IPS-18a (cell line): ENCODE results near the gene SPRED3.

ENCODE experiments used
- H3K27ac ChIP-seq: one replicate; pipeline ENCODE4 v1.5.1; 2013; ENCODE audit warnings: low read length
- H3K27me3 ChIP-seq: one replicate; pipeline ENCODE4 v1.6.1; 2013; ENCODE audit warnings: mild to moderate bottlenecking, low read length; ENCODE audit not compliant: control insufficient read depth, insufficient read depth
- H3K36me3 ChIP-seq: one replicate; pipeline ENCODE4 v1.6.1; 2013; ENCODE audit warnings: low read depth, low read length; ENCODE audit not compliant: control insufficient read depth
- H3K4me1 ChIP-seq: one replicate; pipeline ENCODE4 v1.6.1; 2013; ENCODE audit warnings: low read depth, low read length; ENCODE audit not compliant: control insufficient read depth
- H3K4me3 ChIP-seq: one replicate; pipeline ENCODE4 v1.5.1; 2013; ENCODE audit warnings: low read length
- H3K9ac ChIP-seq: one replicate; pipeline ENCODE4 v1.6.1; 2013; ENCODE audit warnings: mild to moderate bottlenecking, low read length, moderate library complexity
- H3K9me3 ChIP-seq: one replicate; pipeline ENCODE4 v1.6.1; 2013; ENCODE audit warnings: low read depth, low read length; ENCODE audit not compliant: control insufficient read depth

The SPRED3 gene

DNA sequence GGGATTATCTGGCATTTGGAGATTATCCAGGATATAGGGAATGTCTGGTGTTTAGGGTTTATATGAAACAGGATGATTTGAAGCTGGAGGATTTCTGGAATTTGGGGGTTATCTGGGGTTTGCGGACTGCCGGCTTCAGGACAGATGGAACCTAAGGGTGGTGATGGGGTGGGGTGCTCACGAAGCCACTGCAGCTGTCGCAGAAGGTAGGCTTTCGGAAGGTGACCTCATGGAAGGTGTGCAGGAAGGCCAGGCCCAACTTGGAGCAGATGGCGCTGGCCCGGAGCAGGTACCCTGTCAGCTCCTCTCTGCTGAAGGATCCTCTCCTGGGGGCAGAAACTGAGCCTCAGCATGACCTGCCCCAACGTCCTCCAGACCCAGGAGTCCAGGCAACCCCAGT, 24.0 kb downstream of the SPRED3 start:
- no peak overlapping the region for H3K4me3 ChIP-seq
- no peak overlapping the region for H3K27ac ChIP-seq
- H3K27me3 ChIP-seq: no peaks in the 10 kb centered on the region
- no peak overlapping the region for H3K9ac ChIP-seq
- no peaks in the 10 kb centered on the region for H3K36me3 ChIP-seq
- peaks cover 3% of the 10 kb centered on the region for H3K4me1 ChIP-seq
- no peaks in the 10 kb centered on the region for H3K9me3 ChIP-seq

DNA sequence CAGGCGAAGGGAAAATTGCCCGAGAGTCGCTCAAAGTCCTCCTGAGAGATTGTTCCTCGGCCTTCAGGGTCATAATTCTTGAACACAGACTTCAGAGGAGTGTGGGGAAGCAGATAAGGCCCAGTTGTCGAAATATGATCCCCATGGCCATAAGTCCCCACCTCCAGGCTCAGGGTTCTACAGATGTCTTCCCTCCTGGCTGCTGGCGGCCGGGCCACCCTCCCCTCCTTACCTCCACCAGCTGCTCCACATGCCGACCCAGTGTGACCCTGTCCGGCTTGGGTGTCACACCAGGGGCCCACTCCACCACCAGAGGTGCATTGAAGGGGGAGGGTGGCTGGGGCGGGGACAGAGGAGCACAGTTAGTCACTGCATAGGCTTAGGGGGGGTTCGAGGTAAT, 24.5 kb downstream of the SPRED3 start:
- Histone ChIP-seq H3K27me3 (no peaks in the 10 kb centered on the region), H3K36me3 (no peaks in the 10 kb centered on the region), H3K9ac (no peak overlapping the region), H3K27ac (no peak overlapping the region), H3K9me3 (no peaks in the 10 kb centered on the region), H3K4me1 (peaks cover 5% of the 10 kb centered on the region), H3K4me3 (no peak overlapping the region)

DNA sequence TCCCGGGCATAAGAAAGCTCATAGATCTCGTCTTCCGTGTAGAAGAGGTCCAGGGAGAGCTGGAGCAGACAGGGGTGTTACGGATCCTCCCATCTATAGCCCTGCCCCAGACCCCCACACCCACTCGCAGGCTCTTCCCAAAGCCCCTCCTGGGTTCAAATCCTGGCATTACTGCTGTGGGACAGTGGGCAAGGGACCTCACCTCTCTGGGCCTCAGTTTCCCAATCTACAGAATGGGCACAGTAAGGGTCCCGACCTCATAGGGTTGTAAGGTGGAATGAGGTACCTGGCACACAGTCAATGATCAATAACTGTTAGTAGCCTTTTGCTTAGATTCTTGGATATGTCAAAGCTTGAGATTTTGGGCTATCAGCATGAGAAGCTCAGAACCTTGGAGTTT, 24.9 kb downstream of the SPRED3 start:
- H3K9ac ChIP-seq: no peak overlapping the region
- H3K27me3 ChIP-seq: peaks cover 2% of the 10 kb centered on the region
- H3K4me1 ChIP-seq: peaks cover 5% of the 10 kb centered on the region
- no peaks in the 10 kb centered on the region for H3K9me3 ChIP-seq
- no peak overlapping the region for H3K27ac ChIP-seq
- no peak overlapping the region for H3K4me3 ChIP-seq
- no peaks in the 10 kb centered on the region for H3K36me3 ChIP-seq

DNA sequence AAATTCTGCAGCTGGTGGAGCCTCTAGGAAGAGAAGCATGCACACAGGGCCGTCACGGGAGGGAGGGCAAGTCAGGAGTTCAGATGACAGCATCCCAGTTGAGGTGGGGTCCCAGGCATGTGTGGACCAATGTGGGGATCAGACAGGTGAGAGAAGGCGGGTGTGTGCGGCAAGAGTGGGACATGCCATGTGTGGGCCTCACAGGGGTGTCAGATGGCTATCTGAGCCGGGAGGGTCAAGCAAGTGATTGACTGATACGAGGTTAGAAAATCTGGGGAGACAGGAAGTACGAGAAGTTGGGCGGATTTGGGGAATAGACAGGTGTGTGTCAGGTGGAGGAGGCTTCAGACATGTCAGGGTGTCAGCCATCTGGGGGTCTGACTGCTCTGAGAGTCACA, 28.6 kb downstream of the SPRED3 start:
- H3K27me3 ChIP-seq: peaks cover 13% of the 10 kb centered on the region
- no peaks in the 10 kb centered on the region for H3K36me3 ChIP-seq
- H3K27ac ChIP-seq: no peak overlapping the region
- no peaks in the 10 kb centered on the region for H3K9me3 ChIP-seq
- H3K4me3 ChIP-seq: no peak overlapping the region
- H3K9ac ChIP-seq: no peak overlapping the region
- H3K4me1 ChIP-seq: peaks cover 5% of the 10 kb centered on the region

DNA sequence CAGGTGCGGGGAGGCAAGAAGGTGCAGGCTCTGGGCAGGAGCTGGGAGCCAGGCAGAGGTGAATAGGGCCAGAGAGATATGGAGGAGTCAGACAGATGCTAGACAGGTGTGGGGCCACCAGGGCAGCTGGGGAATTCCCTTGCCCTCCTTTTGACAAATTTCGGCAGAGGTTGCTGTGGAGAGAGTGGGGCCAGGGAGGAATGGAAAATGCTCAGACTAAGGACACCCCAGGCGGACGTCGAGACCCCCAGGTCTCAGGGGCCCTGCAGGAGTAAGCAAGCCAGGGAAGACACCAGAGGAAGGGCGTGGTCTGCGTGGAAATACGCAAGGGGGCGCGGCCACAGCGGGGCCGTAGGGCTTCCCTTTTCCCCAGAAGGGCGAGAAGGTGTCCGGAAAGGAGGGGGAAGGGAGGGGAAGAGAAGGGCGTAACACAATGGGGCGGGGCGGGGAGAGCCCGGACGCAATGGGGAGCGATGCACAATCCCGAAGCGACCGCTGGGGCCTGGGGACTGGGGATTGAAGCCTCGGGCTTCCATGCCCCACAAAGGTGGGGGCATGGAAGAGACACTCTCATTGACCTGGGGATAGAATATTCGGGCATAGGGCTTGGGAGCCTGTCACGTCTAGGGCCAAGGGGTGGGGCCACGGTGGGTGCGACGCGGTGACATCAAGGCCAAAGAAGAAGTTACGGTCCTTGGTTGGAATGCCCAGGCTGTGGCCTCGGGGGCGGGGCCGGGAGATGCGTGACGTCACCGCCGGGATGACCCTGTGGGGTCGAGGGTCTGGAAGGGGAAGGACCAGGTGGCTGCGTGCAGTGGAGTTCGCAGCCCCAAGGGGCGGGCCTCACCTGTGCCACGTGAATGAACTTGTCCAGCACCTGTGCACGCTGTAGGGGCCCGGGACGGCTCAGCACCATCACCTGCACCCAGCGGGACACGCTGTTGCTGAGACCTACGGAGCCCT, 29.3 kb downstream of the SPRED3 start:
- Histone ChIP-seq H3K9ac (no peak overlapping the region), H3K9me3 (no peaks in the 10 kb centered on the region), H3K27ac (no peak overlapping the region), H3K4me1 (peaks cover 5% of the 10 kb centered on the region), H3K36me3 (no peaks in the 10 kb centered on the region), H3K4me3 (peak overlapping the region; percentile 77), H3K27me3 (peaks cover 13% of the 10 kb centered on the region)

DNA sequence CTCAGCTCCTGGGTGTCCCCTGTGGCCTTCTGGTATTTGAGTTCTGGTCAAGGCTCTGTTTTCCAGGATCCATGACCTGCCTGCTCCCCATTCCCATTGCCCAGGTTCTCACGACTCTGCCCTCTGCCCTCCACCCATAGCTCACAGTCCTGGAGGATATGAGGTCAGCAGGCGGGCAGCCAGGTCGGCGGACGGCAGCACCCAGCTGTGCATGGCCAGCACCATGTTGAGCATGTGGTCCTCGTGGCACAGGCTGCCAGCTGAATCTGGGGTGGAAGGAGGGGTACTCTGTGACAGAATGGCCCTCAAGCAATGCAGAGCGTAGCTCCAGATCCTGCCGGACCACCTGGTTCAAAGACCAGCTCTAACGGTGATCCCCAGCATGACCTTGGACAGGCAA, 32.4 kb downstream of the SPRED3 start:
- Histone ChIP-seq H3K27me3 (peaks cover 13% of the 10 kb centered on the region), H3K4me1 (peaks cover 10% of the 10 kb centered on the region), H3K36me3 (no peaks in the 10 kb centered on the region), H3K9me3 (no peaks in the 10 kb centered on the region), H3K9ac (no peak overlapping the region), H3K4me3 (no peak overlapping the region), H3K27ac (no peak overlapping the region)

DNA sequence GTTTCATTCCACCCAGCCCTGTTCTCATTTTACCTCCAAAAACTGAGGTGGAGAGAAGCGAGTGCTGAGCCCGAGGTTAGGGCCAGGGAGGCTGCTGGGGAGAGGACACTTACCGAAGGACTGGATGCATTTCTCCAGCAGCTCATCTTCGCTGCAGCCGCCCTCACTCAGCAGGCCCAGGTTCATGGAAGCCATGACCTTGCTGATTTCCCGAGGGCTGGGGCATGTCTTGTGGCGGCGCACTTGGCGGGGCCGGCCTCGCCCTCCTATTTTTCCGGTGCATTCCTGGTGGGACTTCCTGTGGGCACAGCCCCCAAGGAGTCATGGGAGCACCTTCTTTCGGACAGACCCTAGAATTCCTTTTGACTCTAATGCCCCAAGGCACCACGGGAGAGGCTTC, 33.4 kb downstream of the SPRED3 start:
- peaks cover 18% of the 10 kb centered on the region for H3K4me1 ChIP-seq
- H3K9ac ChIP-seq: no peak overlapping the region
- H3K36me3 ChIP-seq: no peaks in the 10 kb centered on the region
- H3K9me3 ChIP-seq: no peaks in the 10 kb centered on the region
- H3K27me3 ChIP-seq: peaks cover 13% of the 10 kb centered on the region
- H3K4me3 ChIP-seq: no peak overlapping the region
- H3K27ac ChIP-seq: no peak overlapping the region

DNA sequence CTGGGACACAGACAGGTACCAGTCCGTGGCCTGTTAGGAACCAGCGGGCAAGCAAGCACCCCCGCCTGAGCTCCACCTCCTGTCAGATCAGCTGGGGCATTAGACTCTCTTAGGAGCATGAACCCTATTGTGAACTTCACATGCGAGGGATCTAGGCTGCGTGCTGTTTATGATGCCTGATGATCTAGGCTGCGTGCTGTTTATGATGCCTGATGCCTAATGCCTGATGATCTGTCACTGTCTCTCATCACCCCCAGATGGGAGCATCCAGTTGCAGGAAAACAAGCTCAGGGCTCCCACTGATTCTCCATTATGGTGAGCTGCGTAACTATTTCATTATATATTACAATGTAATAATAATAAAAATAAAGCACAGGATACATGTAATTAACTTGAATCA, 33.9 kb downstream of the SPRED3 start:
- Histone ChIP-seq H3K9ac (no peak overlapping the region), H3K9me3 (no peaks in the 10 kb centered on the region), H3K4me3 (no peak overlapping the region), H3K36me3 (no peaks in the 10 kb centered on the region), H3K4me1 (peaks cover 15% of the 10 kb centered on the region), H3K27me3 (peaks cover 13% of the 10 kb centered on the region), H3K27ac (no peak overlapping the region)

DNA sequence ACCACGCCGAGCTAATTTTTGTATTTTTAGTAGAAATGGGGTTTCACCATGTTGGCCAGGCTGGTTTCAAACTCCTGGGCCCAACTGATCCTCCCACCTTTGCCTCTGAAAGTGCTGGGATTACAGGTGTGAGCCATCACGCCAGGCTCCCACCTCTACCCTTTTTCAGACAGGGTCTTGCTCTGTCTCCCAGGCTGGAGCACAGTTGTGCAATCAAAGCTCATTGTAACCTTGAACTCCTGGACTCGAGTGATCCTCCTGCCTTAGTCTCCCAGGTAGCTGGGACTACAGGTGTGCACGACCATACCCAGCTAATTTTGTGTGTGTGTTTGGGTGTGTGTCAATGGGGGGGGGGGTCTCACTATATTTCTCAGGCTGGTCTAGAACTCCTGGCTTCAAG, 35.8 kb downstream of the SPRED3 start:
- no peak overlapping the region for H3K9ac ChIP-seq
- no peaks in the 10 kb centered on the region for H3K36me3 ChIP-seq
- H3K9me3 ChIP-seq: no peaks in the 10 kb centered on the region
- H3K27ac ChIP-seq: no peak overlapping the region
- H3K27me3 ChIP-seq: peaks cover 2% of the 10 kb centered on the region
- peaks cover 13% of the 10 kb centered on the region for H3K4me1 ChIP-seq
- H3K4me3 ChIP-seq: no peak overlapping the region

DNA sequence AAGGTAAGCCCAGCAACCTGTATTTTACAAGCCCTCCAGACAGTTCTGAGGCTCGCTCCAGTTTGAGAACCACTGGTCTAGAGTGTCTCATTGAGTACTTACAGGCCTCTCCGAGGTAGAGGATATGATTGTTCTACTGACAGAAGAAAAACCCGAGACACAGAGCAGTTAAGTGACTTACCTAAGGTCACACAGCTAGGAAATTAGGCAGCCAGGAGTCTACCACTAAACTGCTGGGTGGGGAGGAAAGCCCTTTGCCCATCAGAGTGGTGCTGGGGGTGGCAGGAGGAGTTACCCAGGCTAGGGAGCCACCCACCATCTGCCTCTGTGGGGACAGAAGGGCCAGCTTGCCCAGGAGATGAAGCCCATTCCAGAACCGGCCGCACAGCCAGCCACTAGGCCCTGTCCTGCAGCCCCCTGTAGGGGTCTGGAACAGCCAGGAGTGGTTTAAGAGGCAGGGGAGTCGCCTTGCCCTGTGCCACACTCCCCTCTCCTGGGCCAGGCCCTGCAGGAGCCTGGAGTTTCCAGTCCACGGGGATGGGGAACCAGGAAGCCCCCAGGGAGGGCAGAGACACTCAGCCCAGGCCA, 36.8 kb downstream of the SPRED3 start:
- no peak overlapping the region for H3K27ac ChIP-seq

DNA sequence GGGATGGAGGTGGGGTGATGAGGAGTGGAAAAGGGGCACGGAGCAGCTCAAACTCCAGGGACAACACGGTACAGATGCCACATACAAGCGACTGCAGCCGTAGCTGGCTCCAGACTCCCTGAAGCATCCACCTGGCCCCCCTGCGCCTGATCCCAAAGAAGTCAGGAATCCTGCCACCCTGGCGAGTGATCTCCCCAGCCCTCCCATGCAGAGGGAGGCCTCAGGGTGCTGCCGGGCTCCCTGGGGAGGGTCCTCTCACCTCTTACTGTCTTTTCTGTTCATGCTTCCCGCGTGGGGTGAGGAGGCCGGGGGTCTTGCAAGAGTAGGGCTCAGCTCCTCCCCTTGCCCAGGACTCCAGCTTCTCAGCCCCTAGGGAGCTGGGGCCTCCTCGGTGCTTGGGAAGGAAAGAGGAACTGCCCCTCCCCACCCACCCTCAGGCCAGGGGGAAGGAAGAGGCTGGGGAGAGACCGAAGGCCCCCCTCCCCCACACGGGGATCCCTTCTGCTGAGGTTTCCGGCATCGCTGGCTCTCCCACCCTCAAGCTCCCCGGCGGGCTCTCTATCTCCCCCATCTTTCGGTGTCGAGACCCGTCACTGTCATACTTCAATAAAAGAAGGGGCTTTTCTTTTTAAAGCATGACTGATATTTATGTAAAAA, 37.4 kb downstream of the SPRED3 start, which contains the start of gene RASGRP4:
RASGRP4 (minus strand) TSS at position 410 of the 657 bp plus-strand sequence; CDS start at position 282, 128 bp downstream.
- no peaks in the 10 kb centered on the region for H3K9me3 ChIP-seq
- no peak within 1 kb of the TSS for H3K9ac ChIP-seq
- no peaks in the 10 kb centered on the region for H3K36me3 ChIP-seq
- H3K27me3 ChIP-seq: no peaks in the 10 kb centered on the region
- no peak within 1 kb of the TSS for H3K4me3 ChIP-seq
- peaks cover 13% of the 10 kb centered on the region for H3K4me1 ChIP-seq
- H3K27ac ChIP-seq: no peak within 1 kb of the TSS

More for the DNA sequence above, 36.8 kb downstream of the SPRED3 start:
- Histone ChIP-seq H3K27me3 (no peaks in the 10 kb centered on the region), H3K36me3 (no peaks in the 10 kb centered on the region), H3K4me3 (no peak overlapping the region), H3K9ac (no peak overlapping the region), H3K9me3 (no peaks in the 10 kb centered on the region), H3K4me1 (peaks cover 13% of the 10 kb centered on the region)
